Measurements from ENCODE around the gene INO80E.
A peak's percentile ranks its signal among the peaks of the same experiment; 100 is the strongest.
"Not testable (repeated sequence)": the region's sequence is repeated elsewhere in the genome, so short reads cannot be mapped to it uniquely, and the experiment has no call there.

Gene INO80E

GRCh38 chr16:29995911-29996765, at the start of gene INO80E:
INO80E (plus strand) TSS chr16:29996241; CDS start chr16:29996311, 70 bp downstream.
- DNase-seq, result peak; percentile 64 to 90

DNA sequence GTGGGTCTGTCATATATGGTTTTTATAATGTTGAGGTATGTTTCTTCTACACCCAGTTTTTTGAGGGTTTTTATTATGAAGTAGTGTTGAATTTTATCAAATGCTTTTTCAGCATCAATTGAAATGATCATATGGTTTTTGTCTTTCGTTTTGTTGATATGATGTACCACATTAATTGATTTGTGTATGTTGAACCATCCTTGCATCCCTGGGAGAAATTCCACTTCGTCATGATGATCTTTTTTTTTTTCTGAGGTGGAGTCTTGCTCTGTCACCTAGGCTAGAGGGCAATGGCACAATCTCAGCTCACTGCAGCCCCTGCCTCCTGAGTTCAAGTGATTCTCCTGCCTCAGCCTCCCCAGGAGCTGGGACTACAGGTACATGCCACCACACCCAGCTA, 48.1 kb upstream of the INO80E start:
- DNase-seq, result no peak

DNA sequence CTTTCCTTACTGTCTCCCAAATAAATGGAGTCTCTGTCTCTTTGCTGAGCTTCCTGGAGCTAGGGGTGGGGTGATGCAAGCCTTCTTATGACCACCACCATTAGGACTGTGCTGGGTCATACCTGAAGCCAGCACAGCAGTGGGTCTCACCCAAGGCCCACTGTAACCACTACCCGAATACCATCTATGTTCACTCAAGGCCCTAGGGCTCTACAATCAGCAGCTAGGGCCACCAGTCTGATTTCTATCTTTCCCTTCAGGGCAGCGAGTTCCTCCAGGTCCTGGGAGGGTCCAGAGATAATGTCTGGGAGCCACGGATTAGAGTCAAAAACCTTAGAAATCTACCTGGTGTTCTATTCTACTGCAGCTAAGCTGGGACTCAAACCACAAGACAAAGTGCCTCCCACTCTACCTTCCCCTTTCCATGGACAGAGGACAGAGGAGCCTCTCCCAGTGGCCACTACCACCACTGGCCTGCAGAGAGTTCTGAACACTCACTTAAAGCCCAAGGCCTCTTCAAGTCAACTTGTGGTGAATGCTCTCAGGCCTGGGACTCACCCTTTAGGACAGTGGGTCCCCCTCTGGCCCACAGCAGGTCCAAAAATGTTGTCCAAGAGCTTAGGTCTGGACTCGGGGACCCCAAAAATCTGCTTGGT, 45.1 kb upstream of the INO80E start:
- DNase-seq, result no peak

- no peak for DNase-seq
Measured at GRCh38 chr16:29951625-29952365, 44.2 kb upstream of the INO80E start.

GRCh38 chr16:29958756-29959155, 37.3 kb upstream of the INO80E start:
- no peak for DNase-seq

DNA sequence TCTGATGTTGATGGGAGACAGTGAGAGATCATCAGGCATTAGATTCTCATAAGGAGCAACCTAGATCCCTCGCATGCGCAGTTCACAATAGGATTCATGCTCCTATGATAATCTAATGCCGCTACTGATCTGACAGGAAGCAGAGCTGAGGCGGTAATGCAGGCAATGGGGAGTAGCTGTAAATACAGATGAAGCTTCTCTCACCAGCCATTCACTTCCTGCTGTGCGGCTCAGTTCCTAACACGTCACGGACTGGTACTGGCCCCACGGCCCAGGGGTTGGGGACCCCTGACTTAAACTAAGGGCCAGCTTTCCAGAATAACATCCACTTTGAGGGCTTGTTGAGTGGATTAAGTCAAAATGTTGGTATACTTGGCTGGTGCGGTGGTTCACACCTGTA, 36.7 kb upstream of the INO80E start:
- DNase-seq, result no peak

GRCh38 chr16:29959821-29960220, 36.2 kb upstream of the INO80E start:
- DNase-seq, result not testable (repeated sequence)

DNA sequence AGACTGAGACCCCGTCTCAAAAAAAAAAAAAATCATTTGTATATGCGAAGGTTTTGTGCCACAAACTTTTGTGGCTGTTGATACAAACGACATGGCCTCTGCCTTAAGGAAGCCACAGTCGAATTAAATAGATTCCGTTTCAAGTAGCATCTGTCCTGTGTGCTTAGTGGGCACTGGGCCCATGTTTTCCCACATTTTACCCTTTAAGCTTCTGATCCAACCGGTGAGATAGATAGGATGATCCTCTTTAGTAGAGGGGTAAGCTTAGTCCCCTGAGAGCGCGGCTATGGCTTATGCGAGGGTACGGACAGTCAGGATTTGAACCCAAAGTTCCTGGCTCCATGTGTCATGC, 34.9 kb upstream of the INO80E start:
- DNase-seq, result no peak

- DNase-seq, result peak; percentile 47 to 58
Measured at GRCh38 chr16:29961479-29962343, 34.3 kb upstream of the INO80E start, which contains the start of gene TMEM219. TMEM219 (plus strand) TSS chr16:29962079; CDS start chr16:29963144, 1,065 bp downstream.

DNA sequence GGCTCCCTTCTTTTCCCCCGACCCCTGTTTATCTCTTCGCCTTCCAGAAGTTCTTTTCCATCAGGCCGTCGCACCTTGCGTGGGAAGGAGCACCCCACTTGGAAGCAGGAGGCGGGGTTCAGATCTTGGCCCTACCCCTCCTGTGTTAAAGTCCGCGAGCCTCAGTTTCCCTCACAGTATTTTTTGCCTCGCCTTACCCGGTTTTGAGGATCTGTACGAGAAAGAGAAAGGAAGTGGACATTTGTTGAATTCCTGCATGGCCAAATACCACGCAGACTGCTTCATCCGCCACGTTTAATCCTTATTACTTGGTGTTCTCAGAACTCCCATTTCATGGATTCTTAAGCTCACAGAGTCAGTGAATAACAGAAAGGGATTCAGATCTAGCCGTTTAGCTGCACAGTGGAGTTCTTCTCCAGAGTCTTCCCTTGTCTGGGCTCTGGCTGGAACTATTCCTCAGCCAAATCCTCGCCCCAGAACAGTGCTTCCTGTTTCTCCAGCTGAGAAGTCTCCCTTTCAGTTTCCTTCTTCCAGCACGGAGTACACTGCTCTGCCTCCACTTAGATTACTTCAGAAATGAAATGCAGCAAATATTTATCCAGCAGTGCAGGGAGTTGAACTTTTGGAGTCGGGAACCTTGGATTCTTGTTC, 33.6 kb upstream of the INO80E start:
- DNase-seq, result no peak

- DNase-seq, result no peak
Measured at GRCh38 chr16:29963021-29963743, 32.9 kb upstream of the INO80E start.

GRCh38 chr16:29968205-29968604, 27.8 kb upstream of the INO80E start:
- DNase-seq, result no peak

DNA sequence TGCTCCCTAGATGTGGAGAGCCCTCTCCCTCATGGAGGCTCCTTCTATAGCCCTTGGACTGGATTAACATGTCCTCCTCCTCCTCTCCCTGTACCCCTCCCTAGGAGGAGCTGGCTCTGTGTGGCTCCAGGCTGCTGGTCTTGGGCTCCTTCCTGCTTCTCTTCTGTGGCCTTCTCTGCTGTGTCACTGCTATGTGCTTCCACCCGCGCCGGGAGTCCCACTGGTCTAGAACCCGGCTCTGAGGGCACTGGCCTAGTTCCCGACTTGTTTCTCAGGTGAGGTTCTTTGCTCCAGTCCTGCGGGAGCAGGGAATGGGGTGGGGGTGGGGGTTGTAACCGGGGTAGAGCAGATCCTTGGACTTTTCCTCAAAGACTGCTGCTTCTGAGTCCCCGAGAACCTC, 24.7 kb upstream of the INO80E start:
- DNase-seq, result no peak

- no peak for DNase-seq
Measured at GRCh38 chr16:29972500-29972899, 23.5 kb upstream of the INO80E start.

DNA sequence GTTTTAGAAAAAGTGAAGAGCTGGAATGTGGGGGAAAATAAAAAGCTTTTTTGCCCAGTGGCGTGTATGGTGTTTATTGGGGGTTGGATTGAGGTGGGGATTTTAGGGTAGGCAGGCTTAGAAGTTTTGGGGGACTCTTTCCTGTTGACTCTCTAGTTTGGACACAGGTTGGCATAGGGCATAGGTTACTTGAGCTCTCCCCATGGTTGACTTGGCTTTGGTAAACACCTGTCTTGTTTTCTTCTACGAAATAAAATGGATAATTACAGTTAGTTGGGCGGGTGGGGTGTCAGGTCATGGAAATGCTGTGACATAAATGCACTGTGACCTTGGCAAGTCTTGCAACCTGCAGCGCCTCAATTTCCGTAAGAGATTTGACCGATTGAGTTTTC, 23.1 kb upstream of the INO80E start:
- DNase-seq, result no peak

GRCh38 chr16:29973384-29974246, 22.4 kb upstream of the INO80E start, which contains the start of gene TAOK2:
TAOK2 (plus strand) TSS chr16:29973868; CDS start chr16:29977773, 3,905 bp downstream.
- DNase-seq, result peak; percentile 86 to 93

DNA sequence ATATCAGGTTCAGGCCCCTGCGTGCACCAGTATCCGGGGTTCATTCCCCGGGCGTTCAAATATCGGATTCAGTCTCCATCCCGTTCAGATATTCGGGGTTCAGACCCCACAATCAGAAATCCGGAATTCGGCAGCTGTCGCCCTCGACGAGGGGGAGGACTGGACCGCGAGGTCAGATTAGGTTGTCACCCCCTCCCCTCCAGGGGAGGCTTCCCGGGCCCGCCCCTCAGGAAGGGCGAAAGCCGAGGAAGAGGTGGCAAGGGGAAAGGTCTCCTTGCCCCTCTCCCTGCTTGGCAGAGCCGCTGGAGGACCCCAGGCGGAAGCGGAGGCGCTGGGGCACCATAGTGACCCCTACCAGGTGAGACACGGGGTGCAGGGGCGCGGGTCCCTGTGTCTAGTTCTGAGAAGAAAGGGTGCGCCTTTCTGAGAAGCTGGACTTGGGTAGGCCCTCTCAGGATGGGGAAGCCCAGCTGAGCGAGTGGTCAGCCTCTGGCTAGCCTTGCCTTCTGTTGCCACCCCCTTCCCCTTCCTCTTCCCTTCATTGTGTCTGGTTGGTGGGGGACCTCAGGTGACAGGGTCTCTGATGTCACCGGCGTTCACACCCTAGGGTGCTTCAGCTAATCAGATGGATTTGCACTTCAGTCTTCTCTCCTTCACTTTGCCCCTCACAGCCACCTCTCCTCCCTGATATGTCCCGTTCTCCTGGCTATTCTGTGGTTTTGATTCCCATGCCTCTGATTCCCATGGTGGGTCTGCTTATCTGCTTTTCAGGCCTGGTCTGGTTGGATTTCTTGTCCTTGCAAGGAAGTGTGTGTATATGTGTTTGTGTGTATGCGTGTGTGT, 21.5 kb upstream of the INO80E start:
- DNase-seq, result no peak

DNA sequence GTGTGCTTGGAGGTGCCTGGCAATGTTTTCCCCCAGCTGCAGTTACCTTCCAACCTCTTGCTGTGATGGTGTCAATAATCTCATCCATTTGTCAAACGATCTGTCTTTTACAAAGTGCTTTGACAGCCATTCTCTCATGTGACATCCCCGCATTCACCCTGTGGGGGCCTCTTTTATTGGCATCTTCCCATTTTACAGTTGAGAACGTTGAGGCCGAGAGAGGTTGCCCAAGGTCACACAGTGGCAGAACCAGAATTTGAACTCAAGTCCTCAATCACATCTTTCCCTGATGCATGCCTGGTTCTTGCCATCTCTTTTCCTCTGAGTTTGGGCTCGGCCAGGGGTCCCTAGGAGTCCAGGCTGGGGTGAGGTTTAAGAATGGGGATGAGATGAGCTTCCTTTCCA, 20.9 kb upstream of the INO80E start:
- no peak for DNase-seq

DNA sequence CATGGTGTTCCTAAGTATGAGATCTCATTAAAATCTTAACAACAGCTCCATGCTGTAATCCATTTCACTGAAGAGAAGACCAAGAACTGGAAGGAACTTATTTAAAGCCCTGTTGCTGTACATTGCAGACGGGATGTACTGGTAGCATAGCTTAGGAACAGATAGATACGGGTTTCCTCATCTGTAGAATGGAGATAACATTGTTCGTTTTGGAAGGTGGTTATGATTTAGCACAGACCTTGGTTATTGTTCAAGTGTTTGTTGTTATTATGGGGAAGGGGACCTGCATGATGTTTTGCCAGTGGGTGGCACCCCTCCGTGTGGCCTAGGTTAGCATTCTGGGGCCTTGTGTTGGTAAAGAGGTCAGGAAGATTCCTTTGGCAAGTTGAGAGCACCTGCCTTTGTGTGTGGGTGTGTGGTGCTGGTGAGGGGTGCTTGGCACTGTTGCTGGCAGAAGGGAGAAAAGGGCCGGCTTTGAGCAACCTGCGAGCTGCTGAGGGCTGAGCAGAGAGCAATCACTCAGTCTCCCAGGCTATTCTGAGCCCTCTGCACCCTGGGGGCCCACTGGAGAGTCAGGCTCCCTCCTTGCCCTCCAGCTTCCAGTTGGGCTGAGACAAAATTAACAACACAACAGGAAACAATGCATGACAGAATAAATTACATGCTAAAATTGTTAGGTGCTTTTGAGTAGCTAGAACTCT, 20.1 kb upstream of the INO80E start:
- DNase-seq, result no peak

Data from NCI-H187 (cell line).